NT2/D1 (cell line): ENCODE measurements around the gene LOX.

Experiments
- DNase-seq: peaks from one replicate; pipeline ENCODE4 v3.0.0-alpha.2; 2011; ENCODE audit warnings: low read depth, low spot score
- H3K27me3 ChIP-seq: 2 replicates; pipeline ENCODE4 v1.6.0; 2011; ENCODE audit warnings: mild to moderate bottlenecking; ENCODE audit not compliant: insufficient read length, insufficient read depth
- H3K36me3 ChIP-seq: 2 replicates; pipeline ENCODE4 v1.6.1; 2011; ENCODE audit warnings: mild to moderate bottlenecking, low read length, mixed read lengths; ENCODE audit not compliant: insufficient read depth, insufficient read length
- H3K4me1 ChIP-seq: 2 replicates; pipeline ENCODE4 v1.5.1; 2011; ENCODE audit not compliant: insufficient read depth, insufficient read length
- H3K4me3 ChIP-seq: 2 replicates; pipeline ENCODE4 v1.5.1; 2011; ENCODE audit warnings: low read depth; ENCODE audit not compliant: insufficient read length
- H3K9ac ChIP-seq: 2 replicates; pipeline ENCODE4 v1.6.0; 2011; ENCODE audit warnings: low read depth; ENCODE audit not compliant: insufficient read length
- H3K9me3 ChIP-seq: 2 replicates; pipeline ENCODE4 v1.5.1; 2011; ENCODE audit warnings: mild to moderate bottlenecking, low read length; ENCODE audit not compliant: insufficient read depth
- SUZ12 ChIP-seq: IDR thresholded peaks from 2 replicates; pipeline ENCODE4 v1.6.1; 2011; ENCODE audit not compliant: insufficient read length, insufficient read depth; ENCODE audit errors: extremely low read depth
- YY1 ChIP-seq: IDR thresholded peaks from 2 replicates; pipeline ENCODE4 v1.6.1; 2011; ENCODE audit not compliant: insufficient read length, insufficient read depth
- ZNF274 ChIP-seq: IDR thresholded peaks from 2 replicates; pipeline ENCODE4 v1.6.1; 2011; ENCODE audit warnings: mild to moderate bottlenecking, low read depth, low read length

LOX gene

GRCh38 chr5:122040636-122041302 is 37.3 kb downstream of the LOX start:
- DNase-seq = no peak
- no peaks in the 10 kb centered on the region for H3K9me3 ChIP-seq
- H3K4me3 ChIP-seq = no peak overlapping the region
- no peaks in the 10 kb centered on the region for H3K27me3 ChIP-seq
- H3K36me3 ChIP-seq = no peaks in the 10 kb centered on the region
- no peaks in the 10 kb centered on the region for H3K4me1 ChIP-seq
- no peak for TF ChIP-seq YY1
- TF ChIP-seq ZNF274 = no peak
- no peak for TF ChIP-seq SUZ12
- no peak overlapping the region for H3K9ac ChIP-seq

- Histone ChIP-seq H3K9ac (no peak overlapping the region), H3K4me1 (no peaks in the 10 kb centered on the region), H3K36me3 (no peaks in the 10 kb centered on the region), H3K9me3 (no peaks in the 10 kb centered on the region), H3K4me3 (no peak overlapping the region), H3K27me3 (no peaks in the 10 kb centered on the region)
- DNase-seq = no peak
- TF ChIP-seq YY1 (no peak), SUZ12 (no peak), ZNF274 (no peak)
Measured at GRCh38 chr5:122036326-122036725, 41.7 kb downstream of the LOX start.

- Histone ChIP-seq H3K27me3 (no peaks in the 10 kb centered on the region), H3K4me3 (no peak overlapping the region), H3K9ac (no peak overlapping the region), H3K9me3 (no peaks in the 10 kb centered on the region), H3K4me1 (no peaks in the 10 kb centered on the region), H3K36me3 (peaks cover under 1% of the 10 kb centered on the region)
- TF ChIP-seq YY1 (no peak), ZNF274 (no peak), SUZ12 (no peak)
- no peak for DNase-seq
Measured at GRCh38 chr5:122035913-122036312, 42.1 kb downstream of the LOX start.

- Histone ChIP-seq H3K36me3 (peaks cover 18% of the 10 kb centered on the region), H3K4me1 (no peaks in the 10 kb centered on the region), H3K4me3 (no peak overlapping the region), H3K9ac (no peak overlapping the region), H3K9me3 (no peaks in the 10 kb centered on the region), H3K27me3 (no peaks in the 10 kb centered on the region)
- no peak for TF ChIP-seq ZNF274
- TF ChIP-seq SUZ12 = no peak
- TF ChIP-seq YY1 = no peak
- DNase-seq = no peak
Measured at GRCh38 chr5:122031836-122032235, 46.2 kb downstream of the LOX start.

GRCh38 chr5:122030251-122030650 is 47.8 kb downstream of the LOX start:
- Histone ChIP-seq H3K9me3 (no peaks in the 10 kb centered on the region), H3K9ac (no peak overlapping the region), H3K36me3 (peaks cover 18% of the 10 kb centered on the region), H3K4me1 (no peaks in the 10 kb centered on the region), H3K27me3 (no peaks in the 10 kb centered on the region), H3K4me3 (no peak overlapping the region)
- DNase-seq = no peak
- TF ChIP-seq YY1 = no peak
- TF ChIP-seq ZNF274 = no peak
- no peak for TF ChIP-seq SUZ12

GRCh38 chr5:122029818-122030217 is 48.2 kb downstream of the LOX start:
- H3K4me1 ChIP-seq = no peaks in the 10 kb centered on the region
- no peak overlapping the region for H3K4me3 ChIP-seq
- no peaks in the 10 kb centered on the region for H3K27me3 ChIP-seq
- DNase-seq = no peak
- no peak for TF ChIP-seq YY1
- no peak for TF ChIP-seq ZNF274
- no peak for TF ChIP-seq SUZ12
- H3K9me3 ChIP-seq = no peaks in the 10 kb centered on the region
- peaks cover 18% of the 10 kb centered on the region for H3K36me3 ChIP-seq
- H3K9ac ChIP-seq = no peak overlapping the region

GRCh38 chr5:122022966-122023365 is 55.1 kb downstream of the LOX start:
- H3K27me3 ChIP-seq = no peaks in the 10 kb centered on the region
- DNase-seq = no peak
- no peak for TF ChIP-seq SUZ12
- TF ChIP-seq YY1 = no peak
- no peak for TF ChIP-seq ZNF274
- no peak overlapping the region for H3K9ac ChIP-seq
- no peak overlapping the region for H3K4me3 ChIP-seq
- H3K36me3 ChIP-seq = peaks cover 34% of the 10 kb centered on the region
- H3K4me1 ChIP-seq = no peaks in the 10 kb centered on the region
- H3K9me3 ChIP-seq = no peaks in the 10 kb centered on the region
